IPS-NIHi11 (cell line): ENCODE measurements around the gene TSPAN33.

Experiments
- DNase-seq: peaks from one replicate; pipeline ENCODE4 v3.0.0; 2012; ENCODE audit warnings: mixed read lengths, low spot score

The TSPAN33 gene

GRCh38 chr7:129136887-129137642 lies 7.4 kb upstream of the TSPAN33 start:
- no peak for DNase-seq

- no peak for DNase-seq
These were observed 798 bp upstream of the TSPAN33 start for GRCh38 chr7:129143724-129144094.

- peak; percentile 58 for DNase-seq
These were observed 544 bp downstream of the TSPAN33 start for GRCh38 chr7:129144834-129145668.

GRCh38 chr7:129146237-129146979 lies 1.9 kb downstream of the TSPAN33 start:
- DNase-seq: no peak

- DNase-seq: no peak
These were observed 3.2 kb downstream of the TSPAN33 start for GRCh38 chr7:129147731-129148130.

- no peak for DNase-seq
These were observed 5.0 kb downstream of the TSPAN33 start for GRCh38 chr7:129149511-129149910.

- peak; percentile 50 for DNase-seq
These were observed 5.9 kb downstream of the TSPAN33 start for GRCh38 chr7:129150199-129150996.

- DNase-seq: no peak
These were observed 13.1 kb downstream of the TSPAN33 start for GRCh38 chr7:129157651-129158050.

GRCh38 chr7:129159539-129159938 lies 15.0 kb downstream of the TSPAN33 start:
- DNase-seq: no peak

- DNase-seq: peak; percentile 51
These were observed 15.8 kb downstream of the TSPAN33 start for GRCh38 chr7:129160161-129160905.

- no peak for DNase-seq
These were observed 17.2 kb downstream of the TSPAN33 start for GRCh38 chr7:129161524-129162225.

GRCh38 chr7:129162732-129163131 lies 18.2 kb downstream of the TSPAN33 start:
- no peak for DNase-seq

- DNase-seq: peak; percentile 50
These were observed 19.5 kb downstream of the TSPAN33 start for GRCh38 chr7:129163875-129164544.

GRCh38 chr7:129166745-129167144 lies 22.2 kb downstream of the TSPAN33 start:
- DNase-seq: no peak

- no peak for DNase-seq
These were observed 23.3 kb downstream of the TSPAN33 start for GRCh38 chr7:129167817-129168216.

- DNase-seq: peak; percentile 56
These were observed 23.9 kb downstream of the TSPAN33 start for GRCh38 chr7:129168231-129169021.

GRCh38 chr7:129169171-129169671 lies 24.7 kb downstream of the TSPAN33 start:
- DNase-seq: peak; percentile 86

- no peak for DNase-seq
These were observed 25.4 kb downstream of the TSPAN33 start for GRCh38 chr7:129169686-129170440.
